GM23338 (cell line): Measurements from ENCODE around the gene DACH2. TPM values are rescaled to one million over a fixed set of nuclear protein-coding genes. Genes with fewer than 3 reads are reported as not detected.

ENCODE experiments used
- ATAC-seq: fragments of 200-7000 bp; cut with Tn5 transposase; 3 replicates; pipeline ENCODE4 v1.9.1; 2020
- DNase-seq: peaks from one replicate; pipeline ENCODE4 v3.0.0-alpha.2; 2015; ENCODE audit warnings: low spot score
- H2AFZ ChIP-seq: fragments of 200-600 bp; sonication (generic); 2 replicates; pipeline ENCODE4 v1.8.0; 2016; ENCODE audit warnings: antibody characterized with exemption, mild to moderate bottlenecking, moderate library complexity
- H3F3A ChIP-seq: fragments of 200-600 bp; sonication (generic); replicated peaks from 2 replicates; pipeline ENCODE4 v1.8.0; 2017; ENCODE audit warnings: antibody characterized with exemption, mixed run types, low read depth
- H3K27ac ChIP-seq: fragments of 200-600 bp; sonication (generic); 2 replicates; pipeline ENCODE4 v1.6.1; 2016; ENCODE audit warnings: low read depth
- H3K27me3 ChIP-seq: fragments of 200-600 bp; sonication (generic); 2 replicates; pipeline ENCODE4 v1.8.0; 2016; ENCODE audit warnings: mild to moderate bottlenecking, mixed run types, moderate library complexity; ENCODE audit not compliant: insufficient read depth
- H3K36me3 ChIP-seq: fragments of 200-600 bp; sonication (generic); 2 replicates; pipeline ENCODE4 v1.8.0; 2016; ENCODE audit warnings: mild to moderate bottlenecking; ENCODE audit not compliant: insufficient read depth
- H3K4me1 ChIP-seq: fragments of 200-600 bp; sonication (generic); 2 replicates; pipeline ENCODE4 v1.8.0; 2016; ENCODE audit warnings: mild to moderate bottlenecking, moderate library complexity; ENCODE audit not compliant: insufficient read depth
- H3K4me2 ChIP-seq: fragments of 200-600 bp; sonication (generic); 2 replicates; pipeline ENCODE4 v1.7.1; 2017; ENCODE audit warnings: mixed run types
- H3K4me3 ChIP-seq: fragments of 200-600 bp; sonication (generic); 2 replicates; pipeline ENCODE4 v1.6.1; 2016; ENCODE audit warnings: mixed run types
- H3K79me2 ChIP-seq: fragments of 200-600 bp; sonication (generic); replicated peaks from 2 replicates; pipeline ENCODE4 v1.8.0; 2017; ENCODE audit warnings: mild to moderate bottlenecking; ENCODE audit not compliant: insufficient read depth
- H3K9me2 ChIP-seq: fragments of 200-600 bp; sonication (generic); 2 replicates; pipeline ENCODE4 v1.8.0; 2017; ENCODE audit not compliant: insufficient read depth
- H4K20me1 ChIP-seq: fragments of 200-600 bp; sonication (generic); replicated peaks from 2 replicates; pipeline ENCODE4 v1.8.0; 2017; ENCODE audit warnings: mild to moderate bottlenecking; ENCODE audit not compliant: insufficient read depth
- H3K27ac Mint-ChIP-seq: 2 replicates; pipeline ENCODE4 v1.8.0; 2020; ENCODE audit warnings: inconsistent platforms, mild to moderate bottlenecking, moderate library complexity, mixed read lengths
- H3K27me3 Mint-ChIP-seq: 3 replicates; pipeline ENCODE4 v1.8.0; 2022; ENCODE audit warnings: low read depth, mild to moderate bottlenecking, moderate library complexity, mixed read lengths, inconsistent platforms; ENCODE audit not compliant: insufficient read depth, poor library complexity
- H3K36me3 Mint-ChIP-seq: 3 replicates; pipeline ENCODE4 v1.8.0; 2021; ENCODE audit warnings: low read depth, mild to moderate bottlenecking, inconsistent platforms, moderate library complexity, mixed read lengths
- H3K4me1 Mint-ChIP-seq: 3 replicates; pipeline ENCODE4 v1.8.0; 2020; ENCODE audit warnings: mild to moderate bottlenecking, inconsistent platforms, mixed read lengths
- H3K4me3 Mint-ChIP-seq: 3 replicates; pipeline ENCODE4 v1.8.0; 2021; ENCODE audit warnings: moderate library complexity, mild to moderate bottlenecking, inconsistent platforms, mixed read lengths
- H3K9me3 Mint-ChIP-seq: 3 replicates; pipeline ENCODE4 v1.8.0; 2020; ENCODE audit warnings: moderate library complexity, mild to moderate bottlenecking, inconsistent platforms, mixed read lengths
- CREB1 ChIP-seq: fragments of 250-450 bp; sonication (Bioruptor Pico); IDR thresholded peaks from 2 replicates; pipeline ENCODE4 v1.5.0; 2020; ENCODE audit warnings: low read depth, mild to moderate bottlenecking, moderate library complexity
- EZH2 ChIP-seq: fragments of 200-600 bp; sonication (generic); IDR thresholded peaks from one replicate; pipeline ENCODE4 v1.8.0; 2017; ENCODE audit warnings: antibody characterized with exemption, mild to moderate bottlenecking, low read depth; ENCODE audit not compliant: unreplicated experiment
- EZH2phosphoT487 ChIP-seq: fragments of 200-600 bp; sonication (generic); IDR thresholded peaks from one replicate; pipeline ENCODE4 v1.8.1; 2018; ENCODE audit warnings: antibody characterized with exemption; ENCODE audit not compliant: unreplicated experiment
- JUNB ChIP-seq: IDR thresholded peaks from one replicate; pipeline ENCODE4 v1.6.1; 2016; ENCODE audit warnings: antibody characterized with exemption; ENCODE audit not compliant: unreplicated experiment
- NANOG ChIP-seq: IDR thresholded peaks from 2 replicates; pipeline ENCODE4 v1.6.1; 2016; ENCODE audit warnings: antibody characterized with exemption, borderline replicate concordance
- POLR2AphosphoS5 ChIP-seq: IDR thresholded peaks from 2 replicates; pipeline ENCODE4 v1.6.1; 2016; ENCODE audit warnings: antibody characterized with exemption, low read depth
- STAT1 ChIP-seq: IDR thresholded peaks from one replicate; pipeline ENCODE4 v1.6.1; 2016; ENCODE audit warnings: antibody characterized with exemption; ENCODE audit not compliant: unreplicated experiment
- ZNF114 ChIP-seq: fragments of 250-450 bp; sonication (Bioruptor Pico); IDR thresholded peaks from 2 replicates; pipeline ENCODE4 v1.5.0; 2020; ENCODE audit warnings: mild to moderate bottlenecking, moderate library complexity
- ZNF331 ChIP-seq: fragments of 250-450 bp; sonication (Bioruptor Pico); IDR thresholded peaks from 2 replicates; pipeline ENCODE4 v1.5.0; 2020; ENCODE audit warnings: low read depth, mild to moderate bottlenecking, moderate library complexity
- polyA plus RNA-seq: library from polyadenylated mRNA; unstranded; fragments of >200 nt; fragmentation: Nextera tagmentation; extraction: Ambion mirVana; gene quantifications from 2 replicates; pipeline ENCODE4 v1.2.1, GENCODE V29; 2016
- total RNA-seq: library from RNA; depleted of rRNA; stranded (reverse); fragments of >200 nt; shearing (Covaris generic); gene quantifications from 2 replicates; pipeline ENCODE4 v1.2.3, GENCODE V29; 2014
- TF ChIP-seq, protein P1 (sequence below): IDR thresholded peaks from 2 replicates; pipeline ENCODE4 v1.6.1; 2016; ENCODE audit warnings: antibody characterized with exemption
- TF ChIP-seq, protein P2 (sequence below): IDR thresholded peaks from one replicate; pipeline ENCODE4 v1.6.1; 2018; ENCODE audit warnings: antibody characterized with exemption; ENCODE audit not compliant: unreplicated experiment
- TF ChIP-seq, protein P3 (sequence below), 2 experiments: fragments of 200-600 bp in 1 of 2; sonication (generic) in 1 of 2; conservative IDR thresholded peaks; 2 replicates each; pipeline versions ENCODE4 v1.5.1 to v1.6.1; 2016 to 2017; ENCODE audit warnings: antibody characterized with exemption in 2 of 2, low read depth in 2 of 2, mild to moderate bottlenecking in 2 of 2, moderate library complexity in 1 of 2

Gene DACH2
- total and polyA plus RNA-seq, 2 experiments from 2014 or later, result 2.4 to 4.6 TPM

DNA sequence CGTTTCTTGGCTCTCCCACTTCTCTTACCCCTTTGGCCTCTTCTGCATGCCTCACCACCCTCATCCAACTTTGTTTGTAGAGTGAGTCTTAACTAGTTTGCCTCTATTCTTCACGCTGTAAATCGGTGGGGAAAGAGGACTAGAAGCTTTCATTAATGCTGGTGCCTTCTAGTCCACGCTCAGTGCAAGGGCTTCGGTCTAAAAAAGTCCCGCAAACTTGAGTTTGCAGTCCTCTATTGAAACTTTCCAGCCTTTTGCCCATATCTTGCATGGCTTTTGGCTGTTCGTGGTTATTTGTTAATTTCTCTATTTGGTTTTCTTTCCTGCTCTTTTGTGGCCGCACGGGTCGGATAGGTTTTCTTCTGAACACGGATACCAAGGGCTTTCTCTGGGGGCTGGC is 868 bp downstream of the DACH2 start:
- Histone ChIP-seq H3K79me2 (no peaks in the 10 kb centered on the region), H3K27ac (no peak overlapping the region), H3K4me2 (peak overlapping the region; percentile 84), H3K4me1 (peaks cover 9% of the 10 kb centered on the region; the same call in 1 of the 2 replicates), H2AFZ (peak overlapping the region; percentile 76), H3K4me3 (peak overlapping the region; percentile 68), H3K36me3 (no peaks in the 10 kb centered on the region), H3F3A (no peaks in the 10 kb centered on the region), H4K20me1 (no peaks in the 10 kb centered on the region; the same call in 1 of the 2 replicates), H3K27me3 (peaks cover 49% of the 10 kb centered on the region), H3K9me2 (no peaks in the 10 kb centered on the region)
- Mint-ChIP-seq H3K27ac (no peak overlapping the region), H3K4me3 (peak overlapping the region; percentile 91), H3K36me3 (no peaks in the 10 kb centered on the region), H3K4me1 (peaks cover 8% of the 10 kb centered on the region; the same call in 2 of the 3 replicates), H3K27me3 (peaks cover 34% of the 10 kb centered on the region), H3K9me3 (no peaks in the 10 kb centered on the region)
- ATAC-seq (no peak), DNase-seq (no peak)
- TF ChIP-seq, protein P1, sequence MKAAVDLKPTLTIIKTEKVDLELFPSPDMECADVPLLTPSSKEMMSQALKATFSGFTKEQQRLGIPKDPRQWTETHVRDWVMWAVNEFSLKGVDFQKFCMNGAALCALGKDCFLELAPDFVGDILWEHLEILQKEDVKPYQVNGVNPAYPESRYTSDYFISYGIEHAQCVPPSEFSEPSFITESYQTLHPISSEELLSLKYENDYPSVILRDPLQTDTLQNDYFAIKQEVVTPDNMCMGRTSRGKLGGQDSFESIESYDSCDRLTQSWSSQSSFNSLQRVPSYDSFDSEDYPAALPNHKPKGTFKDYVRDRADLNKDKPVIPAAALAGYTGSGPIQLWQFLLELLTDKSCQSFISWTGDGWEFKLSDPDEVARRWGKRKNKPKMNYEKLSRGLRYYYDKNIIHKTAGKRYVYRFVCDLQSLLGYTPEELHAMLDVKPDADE, result no peak
- TF ChIP-seq, protein P2, sequence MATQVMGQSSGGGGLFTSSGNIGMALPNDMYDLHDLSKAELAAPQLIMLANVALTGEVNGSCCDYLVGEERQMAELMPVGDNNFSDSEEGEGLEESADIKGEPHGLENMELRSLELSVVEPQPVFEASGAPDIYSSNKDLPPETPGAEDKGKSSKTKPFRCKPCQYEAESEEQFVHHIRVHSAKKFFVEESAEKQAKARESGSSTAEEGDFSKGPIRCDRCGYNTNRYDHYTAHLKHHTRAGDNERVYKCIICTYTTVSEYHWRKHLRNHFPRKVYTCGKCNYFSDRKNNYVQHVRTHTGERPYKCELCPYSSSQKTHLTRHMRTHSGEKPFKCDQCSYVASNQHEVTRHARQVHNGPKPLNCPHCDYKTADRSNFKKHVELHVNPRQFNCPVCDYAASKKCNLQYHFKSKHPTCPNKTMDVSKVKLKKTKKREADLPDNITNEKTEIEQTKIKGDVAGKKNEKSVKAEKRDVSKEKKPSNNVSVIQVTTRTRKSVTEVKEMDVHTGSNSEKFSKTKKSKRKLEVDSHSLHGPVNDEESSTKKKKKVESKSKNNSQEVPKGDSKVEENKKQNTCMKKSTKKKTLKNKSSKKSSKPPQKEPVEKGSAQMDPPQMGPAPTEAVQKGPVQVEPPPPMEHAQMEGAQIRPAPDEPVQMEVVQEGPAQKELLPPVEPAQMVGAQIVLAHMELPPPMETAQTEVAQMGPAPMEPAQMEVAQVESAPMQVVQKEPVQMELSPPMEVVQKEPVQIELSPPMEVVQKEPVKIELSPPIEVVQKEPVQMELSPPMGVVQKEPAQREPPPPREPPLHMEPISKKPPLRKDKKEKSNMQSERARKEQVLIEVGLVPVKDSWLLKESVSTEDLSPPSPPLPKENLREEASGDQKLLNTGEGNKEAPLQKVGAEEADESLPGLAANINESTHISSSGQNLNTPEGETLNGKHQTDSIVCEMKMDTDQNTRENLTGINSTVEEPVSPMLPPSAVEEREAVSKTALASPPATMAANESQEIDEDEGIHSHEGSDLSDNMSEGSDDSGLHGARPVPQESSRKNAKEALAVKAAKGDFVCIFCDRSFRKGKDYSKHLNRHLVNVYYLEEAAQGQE, result no peak
- TF ChIP-seq EZH2phosphoT487, result no peak
- no peak for TF ChIP-seq NANOG
- TF ChIP-seq ZNF331, result no peak
- TF ChIP-seq CREB1 (CRISPR knock-in tag), result no peak

- Histone ChIP-seq H3K36me3 (no peaks in the 10 kb centered on the region), H3K9me2 (no peaks in the 10 kb centered on the region), H3K79me2 (no peaks in the 10 kb centered on the region), H3K4me1 (peaks cover 5% of the 10 kb centered on the region; the same call in 1 of the 2 replicates), H3F3A (no peaks in the 10 kb centered on the region), H4K20me1 (no peaks in the 10 kb centered on the region; the same call in 1 of the 2 replicates), H2AFZ (no peak overlapping the region), H3K4me2 (no peak overlapping the region), H3K27ac (no peak overlapping the region), H3K4me3 (no peak overlapping the region), H3K27me3 (peaks cover 22% of the 10 kb centered on the region)
- DNase-seq, result no peak
- ATAC-seq, result no peak
- Mint-ChIP-seq H3K36me3 (no peaks in the 10 kb centered on the region), H3K27ac (no peak overlapping the region), H3K4me1 (peaks cover 5% of the 10 kb centered on the region; the same call in 1 of the 3 replicates), H3K9me3 (no peaks in the 10 kb centered on the region), H3K4me3 (no peak overlapping the region), H3K27me3 (peaks cover 11% of the 10 kb centered on the region)
- TF ChIP-seq POLR2AphosphoS5, result no peak
- TF ChIP-seq STAT1, result no peak
- no peak for TF ChIP-seq ZNF114
- no peak for TF ChIP-seq JUNB
- no peak for TF ChIP-seq EZH2phosphoT487
- TF ChIP-seq, protein P3, sequence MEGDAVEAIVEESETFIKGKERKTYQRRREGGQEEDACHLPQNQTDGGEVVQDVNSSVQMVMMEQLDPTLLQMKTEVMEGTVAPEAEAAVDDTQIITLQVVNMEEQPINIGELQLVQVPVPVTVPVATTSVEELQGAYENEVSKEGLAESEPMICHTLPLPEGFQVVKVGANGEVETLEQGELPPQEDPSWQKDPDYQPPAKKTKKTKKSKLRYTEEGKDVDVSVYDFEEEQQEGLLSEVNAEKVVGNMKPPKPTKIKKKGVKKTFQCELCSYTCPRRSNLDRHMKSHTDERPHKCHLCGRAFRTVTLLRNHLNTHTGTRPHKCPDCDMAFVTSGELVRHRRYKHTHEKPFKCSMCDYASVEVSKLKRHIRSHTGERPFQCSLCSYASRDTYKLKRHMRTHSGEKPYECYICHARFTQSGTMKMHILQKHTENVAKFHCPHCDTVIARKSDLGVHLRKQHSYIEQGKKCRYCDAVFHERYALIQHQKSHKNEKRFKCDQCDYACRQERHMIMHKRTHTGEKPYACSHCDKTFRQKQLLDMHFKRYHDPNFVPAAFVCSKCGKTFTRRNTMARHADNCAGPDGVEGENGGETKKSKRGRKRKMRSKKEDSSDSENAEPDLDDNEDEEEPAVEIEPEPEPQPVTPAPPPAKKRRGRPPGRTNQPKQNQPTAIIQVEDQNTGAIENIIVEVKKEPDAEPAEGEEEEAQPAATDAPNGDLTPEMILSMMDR (conservative IDR thresholded peaks at IDR 0.05; ENCODE audit: low read depth in 2 of 2), result no peak
- TF ChIP-seq CREB1 (CRISPR knock-in tag), result no peak
- no peak for TF ChIP-seq ZNF331
- TF ChIP-seq, protein P2, result no peak
- TF ChIP-seq NANOG, result no peak
- no peak for TF ChIP-seq EZH2
- TF ChIP-seq, protein P1, result no peak
Observed at GRCh38 chrX:86154553-86154952, 6.3 kb downstream of the DACH2 start.
